ENCODE measurements around the gene CCDC39.
"Not testable (repeated sequence)": the region's sequence is repeated elsewhere in the genome, so short reads cannot be mapped to it uniquely, and the experiment has no call there.

CCDC39 gene

GRCh38 chr3:180633722-180634121 is 45.6 kb downstream of the CCDC39 start:
- no peak for DNase-seq (ENCODE audit: low read depth)
- no peak overlapping the region for H3K4me3 ChIP-seq (ENCODE audit: low read depth, low read length)
- in situ Hi-C loops (cut with HindIII; ENCODE audit: low sequenced_read_pairs): no loop called here
- no peak for TF ChIP-seq CTCF (IDR thresholded peaks at IDR 0.05; ENCODE audit: low read depth, low read length, missing control alignments)

DNA sequence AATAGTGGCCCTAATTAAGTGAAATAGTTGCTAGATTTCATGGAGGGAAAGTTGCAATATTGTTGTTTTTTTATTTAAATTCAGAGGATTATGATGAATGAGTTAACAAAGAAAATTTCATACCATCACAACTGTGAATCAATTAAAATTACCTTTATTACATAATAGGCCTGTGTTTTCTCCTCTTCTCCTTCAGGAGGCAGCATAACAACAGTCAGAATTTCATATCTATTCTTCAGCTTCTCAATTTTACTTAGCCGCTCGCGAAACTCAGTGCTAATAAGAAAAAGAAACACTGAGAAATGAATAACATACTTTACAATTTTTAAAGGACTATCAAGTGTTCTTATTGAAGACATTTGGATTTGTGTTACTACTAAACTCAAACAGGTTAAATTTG is 48.0 kb downstream of the CCDC39 start:
- no peak for DNase-seq (ENCODE audit: low read depth)
- H3K4me3 ChIP-seq (ENCODE audit: low read depth, low read length): no peak overlapping the region
- TF ChIP-seq CTCF (IDR thresholded peaks at IDR 0.05; ENCODE audit: low read depth, low read length, missing control alignments): no peak
- in situ Hi-C loops (cut with HindIII; ENCODE audit: low sequenced_read_pairs): no loop called here

DNA sequence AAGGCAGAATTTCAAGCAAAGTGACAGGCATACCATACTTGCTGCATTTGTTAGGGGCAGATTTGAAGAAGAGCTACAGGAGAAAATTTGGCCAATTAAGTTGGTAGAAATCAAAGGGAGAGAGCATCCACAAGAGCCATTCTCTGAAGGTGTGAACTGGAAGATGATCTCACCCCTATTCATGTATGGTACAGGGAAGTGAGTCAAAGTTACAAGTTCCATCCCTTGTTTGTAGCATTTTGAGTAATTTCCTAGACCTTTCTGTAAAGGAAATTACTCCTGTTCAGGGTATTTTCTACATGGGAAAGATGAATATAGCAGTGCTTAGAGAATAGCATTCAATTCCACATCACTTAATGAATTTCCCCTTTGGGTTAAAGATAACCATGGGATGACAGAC is 48.9 kb downstream of the CCDC39 start:
- no peak for TF ChIP-seq CTCF (IDR thresholded peaks at IDR 0.05; ENCODE audit: low read depth, low read length, missing control alignments)
- in situ Hi-C loops (cut with HindIII; ENCODE audit: low sequenced_read_pairs): no loop called here
- no peak for DNase-seq (ENCODE audit: low read depth)
- H3K4me3 ChIP-seq (ENCODE audit: low read depth, low read length): no peak overlapping the region

DNA sequence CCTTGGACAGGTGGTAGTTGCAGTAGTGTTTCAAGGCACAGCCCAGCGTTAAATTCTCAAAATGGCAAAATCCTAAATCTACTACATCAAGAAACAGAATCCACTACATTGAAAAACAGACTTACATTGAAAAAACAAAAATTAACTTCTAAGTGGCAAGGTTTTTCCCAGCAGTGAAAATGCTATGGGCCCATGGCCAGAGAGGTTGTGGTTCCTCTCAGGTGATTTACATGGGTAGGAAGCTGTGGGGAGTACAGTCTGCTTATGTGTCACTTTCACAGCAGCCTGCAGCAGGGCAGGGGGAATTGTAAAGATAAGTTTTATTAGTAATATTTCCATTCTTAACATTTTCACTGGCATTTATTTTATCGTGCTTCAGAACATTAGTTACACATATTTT is 52.4 kb downstream of the CCDC39 start:
- in situ Hi-C loops (cut with HindIII; ENCODE audit: low sequenced_read_pairs): no loop called here
- H3K4me3 ChIP-seq (ENCODE audit: low read depth, low read length): no peak overlapping the region
- TF ChIP-seq CTCF (IDR thresholded peaks at IDR 0.05; ENCODE audit: low read depth, low read length, missing control alignments): no peak
- DNase-seq (ENCODE audit: low read depth): no peak

- no peak overlapping the region for H3K4me3 ChIP-seq (ENCODE audit: low read depth, low read length)
- DNase-seq (ENCODE audit: low read depth): no peak
- no peak for TF ChIP-seq CTCF (IDR thresholded peaks at IDR 0.05; ENCODE audit: low read depth, low read length, missing control alignments)
- in situ Hi-C loops (cut with HindIII; ENCODE audit: low sequenced_read_pairs): no loop called here
Observed at GRCh38 chr3:180624714-180625113, 54.6 kb downstream of the CCDC39 start.

- no peak overlapping the region for H3K4me3 ChIP-seq (ENCODE audit: low read depth, low read length)
- peak; percentile 11 for DNase-seq (ENCODE audit: low read depth)
- no peak for TF ChIP-seq CTCF (IDR thresholded peaks at IDR 0.05; ENCODE audit: low read depth, low read length, missing control alignments)
- in situ Hi-C loops (cut with HindIII; ENCODE audit: low sequenced_read_pairs): no loop called here
Observed at GRCh38 chr3:180619723-180620122, 59.6 kb downstream of the CCDC39 start.

GRCh38 chr3:180618563-180618962 is 60.7 kb downstream of the CCDC39 start:
- H3K4me3 ChIP-seq (ENCODE audit: low read depth, low read length); in situ Hi-C loops (cut with HindIII; ENCODE audit: low sequenced_read_pairs); DNase-seq (ENCODE audit: low read depth): not testable (repeated sequence)
